ENCODE measurements around the gene CACNA1G. TPM values are rescaled to one million over a fixed set of nuclear protein-coding genes. Genes with fewer than 3 reads are reported as not detected.
A peak's percentile ranks its signal among the peaks of the same experiment; 100 is the strongest.

The CACNA1G gene
- polyA plus RNA-seq, 1 donor (not counting 4 experiments of a cell fraction or from before 2014, with no cell fraction given) = 0.07 TPM

DNA sequence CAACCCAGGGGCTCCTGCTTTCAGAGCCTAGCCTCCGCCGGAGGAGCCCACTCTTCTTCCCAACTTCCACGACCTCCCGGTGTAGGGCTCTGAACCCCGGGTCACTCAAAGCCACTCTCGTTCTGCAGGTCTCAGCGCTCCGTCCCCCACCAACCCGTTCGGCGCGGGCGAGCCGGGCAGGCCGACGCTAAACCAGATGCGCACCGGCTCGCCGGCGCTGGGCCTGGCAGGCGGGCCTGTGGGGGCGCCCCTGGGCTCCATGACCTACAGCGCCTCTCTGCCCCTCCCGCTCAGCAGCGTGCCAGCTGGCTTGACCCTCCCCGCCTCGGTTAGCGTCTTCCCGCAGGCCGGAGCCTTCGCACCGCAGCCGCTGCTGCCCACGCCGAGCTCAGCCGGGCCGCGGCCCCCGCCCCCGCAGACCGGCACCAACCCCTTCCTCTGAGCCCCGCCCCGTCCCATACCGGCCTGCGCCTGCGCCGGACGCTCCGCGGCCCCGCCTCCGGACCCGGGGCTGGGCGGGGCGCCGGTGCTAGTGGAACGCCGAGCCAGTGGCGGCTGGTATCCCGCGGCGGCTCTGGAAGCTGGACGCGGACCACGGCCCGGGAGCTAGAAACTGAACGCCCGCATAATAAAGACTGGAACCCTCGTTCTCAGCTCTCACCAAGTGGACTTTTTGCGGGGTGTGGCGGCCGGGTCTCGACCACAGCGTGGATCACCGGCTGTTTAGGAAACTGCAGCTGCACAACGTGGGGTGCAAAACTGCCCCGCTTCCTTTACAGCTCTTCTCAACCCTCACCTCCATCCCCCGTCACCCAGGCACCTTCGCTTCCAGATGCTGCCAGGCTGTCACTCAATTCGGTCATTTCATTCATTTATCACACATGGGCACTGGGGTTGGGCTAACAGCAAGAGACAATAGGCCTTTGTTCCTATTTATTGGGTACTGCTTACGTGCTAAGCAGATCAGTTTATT lies 18.5 kb upstream of the CACNA1G start:
- H3K9me1 ChIP-seq (ENCODE audit: control insufficient read depth, extremely low read depth, insufficient read depth, low read length) = peaks cover 3% of the 10 kb centered on the region
- TF ChIP-seq, protein P1, sequence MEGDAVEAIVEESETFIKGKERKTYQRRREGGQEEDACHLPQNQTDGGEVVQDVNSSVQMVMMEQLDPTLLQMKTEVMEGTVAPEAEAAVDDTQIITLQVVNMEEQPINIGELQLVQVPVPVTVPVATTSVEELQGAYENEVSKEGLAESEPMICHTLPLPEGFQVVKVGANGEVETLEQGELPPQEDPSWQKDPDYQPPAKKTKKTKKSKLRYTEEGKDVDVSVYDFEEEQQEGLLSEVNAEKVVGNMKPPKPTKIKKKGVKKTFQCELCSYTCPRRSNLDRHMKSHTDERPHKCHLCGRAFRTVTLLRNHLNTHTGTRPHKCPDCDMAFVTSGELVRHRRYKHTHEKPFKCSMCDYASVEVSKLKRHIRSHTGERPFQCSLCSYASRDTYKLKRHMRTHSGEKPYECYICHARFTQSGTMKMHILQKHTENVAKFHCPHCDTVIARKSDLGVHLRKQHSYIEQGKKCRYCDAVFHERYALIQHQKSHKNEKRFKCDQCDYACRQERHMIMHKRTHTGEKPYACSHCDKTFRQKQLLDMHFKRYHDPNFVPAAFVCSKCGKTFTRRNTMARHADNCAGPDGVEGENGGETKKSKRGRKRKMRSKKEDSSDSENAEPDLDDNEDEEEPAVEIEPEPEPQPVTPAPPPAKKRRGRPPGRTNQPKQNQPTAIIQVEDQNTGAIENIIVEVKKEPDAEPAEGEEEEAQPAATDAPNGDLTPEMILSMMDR (optimal IDR thresholded peaks at IDR 0.05 in 1 of 3, IDR thresholded peaks at IDR 0.05 in 1 of 3, conservative IDR thresholded peaks at IDR 0.05 in 1 of 3; ENCODE audit: extremely low read depth in 1 of 3, insufficient read depth in 2 of 3, low read length in 3 of 3) = peak in 2 of 3 experiments; percentile 21 to 23
- TF ChIP-seq EZH2 (IDR thresholded peaks at IDR 0.05; ENCODE audit: low read length) = no peak
- peak overlapping the region; percentile 53 for H3K27ac ChIP-seq (ENCODE audit: control insufficient read depth, insufficient read depth, low read length)
- peak overlapping the region; percentile 82 for H3K4me2 ChIP-seq (ENCODE audit: control insufficient read depth, extremely low read depth, insufficient read depth, low read depth, low read length)
- H2AFZ ChIP-seq (ENCODE audit: control insufficient read depth, low read length) = no peak overlapping the region
- DNase-seq (ENCODE audit: low read depth, low spot score) (no peak), FAIRE-seq (no peak)
- peaks cover 4% of the 10 kb centered on the region for H4K20me1 ChIP-seq (ENCODE audit: control insufficient read depth, extremely low read depth, insufficient read depth, low read length)
- H3K4me3 ChIP-seq (ENCODE audit: control insufficient read depth in 2 of 3, extremely low read depth in 1 of 3, insufficient read depth in 2 of 3, low read depth in 1 of 3, low read length in 3 of 3) = peak overlapping the region in 2 of 3 experiments; percentile 8 to 47
- dilution Hi-C loops (cut with MboI; ENCODE audit: extremely low pct_ligation_motif_present, low sequenced_read_pairs) = no loop called here
- H3K27me3 ChIP-seq (ENCODE audit: control insufficient read depth, extremely low read depth, insufficient read depth, low read length) = no peaks in the 10 kb centered on the region
- H3K79me2 ChIP-seq (ENCODE audit: control insufficient read depth, insufficient read depth, low read length) = peaks cover 26% of the 10 kb centered on the region
- peak overlapping the region; percentile 61 for H3K9ac ChIP-seq (ENCODE audit: control insufficient read depth, extremely low read depth, insufficient read depth, low read length)
- peaks cover 21 to 45% of the 10 kb centered on the region in 2 experiments for H3K36me3 ChIP-seq (ENCODE audit: control insufficient read depth in 2 of 2, extremely low read depth in 1 of 2, insufficient read depth in 2 of 2, low read length in 2 of 2)
- H3K9me3 ChIP-seq (ENCODE audit: control insufficient read depth, low read depth, low read length) = no peaks in the 10 kb centered on the region
- H3K4me1 ChIP-seq (ENCODE audit: control insufficient read depth, extremely low read depth, insufficient read depth, low read length) = peaks cover 60% of the 10 kb centered on the region

DNA sequence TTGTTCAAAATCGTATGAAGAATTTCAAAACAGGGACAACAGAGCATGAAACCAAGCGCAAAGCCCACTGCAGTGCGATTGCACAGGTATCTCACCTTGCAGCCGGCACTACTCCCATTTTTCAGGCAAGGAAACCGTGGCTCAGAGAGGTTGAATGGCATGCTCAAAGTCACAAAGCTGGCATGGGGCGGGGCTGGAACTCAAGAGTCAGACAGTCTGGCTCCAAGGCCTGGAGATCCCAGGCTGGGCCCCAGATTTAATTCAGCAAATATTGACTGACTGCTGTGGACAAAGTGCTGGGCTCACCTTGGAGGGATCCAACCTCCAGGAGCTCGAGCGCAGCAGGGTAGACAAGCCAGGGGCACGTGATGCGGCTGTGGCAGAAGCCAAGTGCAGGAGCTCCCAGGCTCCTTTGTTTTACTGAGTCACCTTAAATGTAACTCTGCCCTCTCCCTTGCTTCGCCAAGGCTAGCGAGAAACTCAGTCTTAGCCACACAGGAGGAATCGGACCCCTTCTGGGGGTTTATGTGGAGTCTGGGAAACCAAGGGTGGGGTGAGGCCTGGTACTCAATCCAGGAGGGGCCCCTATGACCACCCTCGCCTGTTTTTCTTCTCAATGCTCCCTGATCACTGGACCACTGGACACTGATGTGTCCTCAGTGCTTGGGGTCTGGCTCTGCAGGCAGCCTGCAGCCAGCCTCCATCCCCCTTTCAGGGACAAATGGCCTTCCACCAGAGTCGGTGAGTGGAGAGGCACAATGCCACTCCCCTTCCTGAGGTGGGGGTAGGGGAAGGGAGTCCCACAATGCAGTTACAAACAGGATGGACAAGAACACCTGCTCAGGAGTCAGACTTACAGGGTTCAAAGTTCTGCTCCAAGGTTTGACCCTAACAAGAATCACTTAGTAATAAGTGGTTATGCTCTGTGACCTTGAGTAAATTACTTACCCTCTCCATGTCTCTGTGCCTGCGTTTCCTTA lies 17.4 kb upstream of the CACNA1G start:
- no peak overlapping the region for H2AFZ ChIP-seq (ENCODE audit: control insufficient read depth, low read length)
- peaks cover 3% of the 10 kb centered on the region for H3K9me1 ChIP-seq (ENCODE audit: control insufficient read depth, extremely low read depth, insufficient read depth, low read length)
- peak overlapping the region; percentile 53 for H3K27ac ChIP-seq (ENCODE audit: control insufficient read depth, insufficient read depth, low read length)
- FAIRE-seq (peak; percentile 67), DNase-seq (ENCODE audit: low read depth, low spot score) (no peak)
- no peaks in the 10 kb centered on the region for H3K9me3 ChIP-seq (ENCODE audit: control insufficient read depth, low read depth, low read length)
- H3K4me2 ChIP-seq (ENCODE audit: control insufficient read depth, extremely low read depth, insufficient read depth, low read depth, low read length) = peak overlapping the region; percentile 82
- H4K20me1 ChIP-seq (ENCODE audit: control insufficient read depth, extremely low read depth, insufficient read depth, low read length) = peaks cover 4% of the 10 kb centered on the region
- TF ChIP-seq, protein P1 (optimal IDR thresholded peaks at IDR 0.05 in 1 of 3, IDR thresholded peaks at IDR 0.05 in 1 of 3, conservative IDR thresholded peaks at IDR 0.05 in 1 of 3; ENCODE audit: extremely low read depth in 1 of 3, insufficient read depth in 2 of 3, low read length in 3 of 3) = no peak
- TF ChIP-seq EZH2 (IDR thresholded peaks at IDR 0.05; ENCODE audit: low read length) = no peak
- H3K9ac ChIP-seq (ENCODE audit: control insufficient read depth, extremely low read depth, insufficient read depth, low read length) = peak overlapping the region; percentile 61
- peaks cover 57% of the 10 kb centered on the region for H3K4me1 ChIP-seq (ENCODE audit: control insufficient read depth, extremely low read depth, insufficient read depth, low read length)
- H3K36me3 ChIP-seq (ENCODE audit: control insufficient read depth in 2 of 2, extremely low read depth in 1 of 2, insufficient read depth in 2 of 2, low read length in 2 of 2) = peaks cover 18 to 35% of the 10 kb centered on the region in 2 experiments
- dilution Hi-C loops (cut with MboI; ENCODE audit: extremely low pct_ligation_motif_present, low sequenced_read_pairs) = no loop called here
- H3K27me3 ChIP-seq (ENCODE audit: control insufficient read depth, extremely low read depth, insufficient read depth, low read length) = no peaks in the 10 kb centered on the region
- peaks cover 16% of the 10 kb centered on the region for H3K79me2 ChIP-seq (ENCODE audit: control insufficient read depth, insufficient read depth, low read length)
- H3K4me3 ChIP-seq (ENCODE audit: control insufficient read depth in 2 of 3, extremely low read depth in 1 of 3, insufficient read depth in 2 of 3, low read depth in 1 of 3, low read length in 3 of 3) = peak overlapping the region in 1 of 3 experiments; percentile 17
